NOMO-1 treated with DMSO at 0.1 percent for 48 hours (cell line): ENCODE data around the gene PUS10.
A peak's percentile ranks its signal among the peaks of the same experiment; 100 is the strongest.
"Not testable (repeated sequence)": the region's sequence is repeated elsewhere in the genome, so short reads cannot be mapped to it uniquely, and the experiment has no call there.

Experiments used
- DNase-seq: peaks from one replicate; lab custom pipeline; 2025; ENCODE audit not compliant: unreplicated experiment; lab: John Stamatoyannopoulos, UW

PUS10 gene, protein sequence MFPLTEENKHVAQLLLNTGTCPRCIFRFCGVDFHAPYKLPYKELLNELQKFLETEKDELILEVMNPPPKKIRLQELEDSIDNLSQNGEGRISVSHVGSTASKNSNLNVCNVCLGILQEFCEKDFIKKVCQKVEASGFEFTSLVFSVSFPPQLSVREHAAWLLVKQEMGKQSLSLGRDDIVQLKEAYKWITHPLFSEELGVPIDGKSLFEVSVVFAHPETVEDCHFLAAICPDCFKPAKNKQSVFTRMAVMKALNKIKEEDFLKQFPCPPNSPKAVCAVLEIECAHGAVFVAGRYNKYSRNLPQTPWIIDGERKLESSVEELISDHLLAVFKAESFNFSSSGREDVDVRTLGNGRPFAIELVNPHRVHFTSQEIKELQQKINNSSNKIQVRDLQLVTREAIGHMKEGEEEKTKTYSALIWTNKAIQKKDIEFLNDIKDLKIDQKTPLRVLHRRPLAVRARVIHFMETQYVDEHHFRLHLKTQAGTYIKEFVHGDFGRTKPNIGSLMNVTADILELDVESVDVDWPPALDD

DNA sequence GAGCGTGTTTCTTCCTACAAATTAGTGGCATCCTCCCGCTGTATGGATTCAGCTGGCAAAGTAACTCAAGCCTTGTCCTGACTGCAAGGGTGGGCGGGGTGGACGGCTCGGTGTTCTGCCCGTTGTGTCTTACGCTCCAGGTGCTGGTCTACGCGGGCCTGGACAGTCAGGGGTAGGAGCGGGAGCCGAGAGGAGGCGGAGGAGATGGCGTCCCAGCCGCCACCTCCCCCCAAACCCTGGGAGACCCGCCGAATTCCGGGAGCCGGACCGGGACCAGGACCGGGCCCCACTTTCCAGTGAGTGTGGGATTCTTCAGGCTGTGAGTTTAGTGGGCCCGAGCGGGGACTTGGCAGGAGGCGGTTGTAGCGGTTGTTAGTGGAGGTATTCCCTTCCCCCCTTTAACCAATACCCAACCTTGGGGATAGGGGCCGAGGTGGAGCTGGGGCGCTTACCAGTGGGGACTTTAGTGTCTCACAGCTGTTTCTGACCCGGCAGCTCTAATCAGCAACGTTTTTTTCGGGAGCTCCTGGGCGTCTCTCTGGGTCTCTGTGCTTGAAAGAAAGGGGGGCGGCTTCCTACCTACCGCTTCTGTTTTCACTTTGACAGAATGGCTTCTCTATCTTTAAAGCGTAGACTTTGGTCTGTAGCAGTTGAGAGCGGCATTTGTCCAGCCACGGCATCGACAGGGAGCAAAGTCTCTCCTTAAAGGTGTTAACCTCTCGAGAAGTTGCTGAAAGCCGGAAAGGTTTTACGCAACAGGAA lies at the start of gene PUS10, which contains the start of gene PEX13:
PUS10 (minus strand) TSS at position 700 of the 762 bp plus-strand sequence. CDS start 6,365 bp downstream, outside the sequence.
PEX13 (plus strand) TSS at position 165 of the 762 bp plus-strand sequence; CDS start at position 205, 40 bp downstream.
- DNase-seq, result peak; percentile 73

DNA sequence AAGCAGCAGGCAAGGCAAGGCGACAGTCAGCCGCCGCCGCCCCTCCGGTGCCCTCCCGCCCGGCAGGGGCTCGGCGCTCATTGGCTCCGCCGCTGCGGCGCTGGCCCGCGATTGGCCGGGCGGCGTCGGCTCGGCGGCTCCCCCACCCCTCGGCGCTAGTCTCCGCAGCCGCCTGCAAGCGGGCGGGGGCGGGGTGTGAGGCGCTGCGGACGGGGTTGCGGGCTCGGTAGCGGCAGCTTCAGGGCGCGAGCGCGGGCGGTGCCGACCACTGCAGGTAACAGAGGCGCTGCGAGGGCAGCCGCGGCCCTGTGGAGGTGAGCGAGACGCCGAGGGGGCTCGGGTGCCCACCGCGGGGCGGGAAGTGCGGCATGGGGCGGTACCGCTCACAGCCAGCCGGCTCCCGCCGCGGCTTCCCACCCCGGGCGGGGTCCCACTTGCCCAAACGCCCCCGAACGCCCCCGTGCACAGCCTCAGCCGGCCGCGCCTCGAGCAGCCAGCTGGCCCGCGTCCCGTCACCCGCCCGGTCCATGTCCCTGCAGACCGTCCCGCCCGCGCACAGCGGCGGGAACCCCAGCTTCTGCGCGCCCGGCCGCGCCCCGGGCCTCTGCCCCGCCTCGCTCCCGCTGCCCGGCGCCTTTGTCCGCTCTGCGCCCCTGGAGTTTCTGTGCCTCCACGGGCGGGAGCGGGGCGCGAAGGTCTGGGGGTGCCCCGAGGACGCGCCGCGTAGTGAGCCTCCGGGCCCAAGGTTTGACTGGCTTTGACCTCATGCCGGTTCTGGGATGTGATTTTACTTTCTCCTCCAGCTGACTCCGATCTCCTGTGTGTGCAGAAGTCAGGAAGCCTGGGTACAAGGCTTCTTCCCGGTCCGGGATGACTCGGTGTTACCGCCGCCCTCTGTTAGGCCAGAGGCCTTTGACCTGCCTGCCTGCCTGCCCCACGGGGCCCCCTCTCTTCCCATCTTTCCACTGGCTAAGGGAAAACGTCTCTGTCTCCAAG lies 48.0 kb upstream of the PUS10 start, which contains the start of gene SANBR:
SANBR (plus strand) TSS at position 158 of the 996 bp plus-strand sequence. CDS start 4,480 bp downstream, outside the sequence.
- DNase-seq, result peak; percentile 90

DNA sequence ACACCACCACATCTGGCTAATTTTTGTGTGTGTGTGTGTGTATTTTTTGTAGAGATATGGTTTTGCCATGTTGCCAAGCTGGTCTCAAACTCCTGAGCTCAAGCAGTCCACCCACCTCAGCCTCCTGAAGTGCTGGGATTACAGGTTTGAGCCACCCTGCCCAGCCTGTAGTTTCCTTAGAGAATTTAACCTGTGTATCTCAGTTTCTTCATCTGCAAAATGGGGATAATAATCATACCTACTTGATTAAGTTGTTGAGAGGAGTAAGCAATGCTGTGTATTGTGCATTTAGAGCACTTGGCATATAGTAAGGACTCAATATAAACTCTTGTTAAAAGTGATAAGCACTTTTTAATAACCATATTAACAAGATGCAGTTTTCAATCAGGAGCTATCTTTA lies 41.3 kb upstream of the PUS10 start:
- DNase-seq, result no peak

DNA sequence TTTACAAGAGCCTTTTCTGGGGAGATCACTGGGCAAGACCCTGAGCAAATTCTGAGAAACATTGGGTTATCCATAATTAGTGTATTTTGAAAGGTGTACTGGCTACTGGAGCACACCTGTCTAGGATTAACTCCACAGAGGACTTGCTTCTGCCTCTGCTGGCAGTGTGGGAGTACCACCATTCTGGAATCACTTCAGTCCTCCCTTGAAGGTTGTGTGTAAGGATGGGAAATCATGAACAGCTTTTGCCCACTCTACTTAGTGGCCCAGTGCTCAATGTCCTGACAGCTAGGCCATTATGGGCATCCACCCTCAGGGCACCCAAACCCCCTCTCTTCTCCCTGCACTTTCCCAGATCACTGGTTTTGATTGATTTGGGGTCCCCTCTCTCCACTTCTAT lies 39.5 kb upstream of the PUS10 start:
- DNase-seq, result no peak

DNA sequence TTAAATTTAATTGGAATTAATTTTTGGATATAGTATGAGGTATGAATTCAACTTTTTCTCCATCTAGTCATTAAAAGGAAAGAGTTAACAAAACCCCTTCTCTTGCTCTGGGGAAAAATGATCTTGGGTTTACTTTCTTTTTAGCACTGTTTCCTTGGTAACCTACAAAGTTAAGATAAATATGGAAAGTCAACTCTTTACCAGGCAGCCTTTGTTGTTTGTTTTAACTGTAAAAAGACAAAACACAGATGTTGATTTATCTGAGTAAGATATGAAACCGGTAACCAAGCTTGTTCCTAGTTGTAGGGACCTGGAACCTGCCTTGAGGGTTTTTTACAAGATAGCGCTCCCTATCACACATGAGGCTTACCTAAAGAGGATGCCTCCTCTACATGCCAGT lies 37.5 kb upstream of the PUS10 start:
- DNase-seq, result no peak

DNA sequence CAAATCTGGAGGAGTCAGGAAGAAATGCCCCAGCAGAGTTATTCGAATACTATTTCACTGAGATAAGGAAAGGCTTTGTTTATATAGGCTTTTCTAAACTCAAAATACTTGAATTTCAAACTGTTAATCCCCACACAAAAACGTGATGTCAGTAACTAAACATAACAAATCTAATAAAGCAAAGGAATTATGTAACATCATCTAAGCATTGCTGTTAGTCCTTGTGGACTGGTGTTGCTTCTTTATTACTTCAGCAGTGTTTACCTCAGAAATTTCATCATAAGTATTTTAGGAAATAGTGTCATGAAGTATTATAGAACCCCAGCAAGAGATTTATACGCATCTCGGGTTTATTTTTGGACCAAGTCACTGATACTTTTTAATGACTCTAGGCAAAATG lies 27.9 kb upstream of the PUS10 start:
- peak; percentile 40 for DNase-seq

DNA sequence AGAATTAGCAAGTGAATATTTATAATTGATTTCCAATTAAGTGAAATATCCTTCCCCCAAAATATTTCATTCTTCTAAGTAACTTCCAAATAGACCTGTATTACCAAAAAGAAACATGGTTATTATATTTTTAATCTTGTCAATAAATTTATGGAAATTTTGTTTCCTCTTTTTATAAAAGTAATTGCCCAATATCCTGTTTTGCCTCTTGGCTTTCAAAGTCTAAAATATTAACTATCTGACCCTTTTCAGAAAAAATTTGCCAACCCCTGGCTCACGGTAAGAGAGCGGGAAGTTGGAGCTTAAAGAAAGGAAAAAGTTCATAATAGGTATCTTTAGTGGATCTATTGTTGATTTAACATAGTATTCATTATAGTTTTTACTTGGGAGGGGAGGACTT lies 27.2 kb upstream of the PUS10 start:
- no peak for DNase-seq

DNA sequence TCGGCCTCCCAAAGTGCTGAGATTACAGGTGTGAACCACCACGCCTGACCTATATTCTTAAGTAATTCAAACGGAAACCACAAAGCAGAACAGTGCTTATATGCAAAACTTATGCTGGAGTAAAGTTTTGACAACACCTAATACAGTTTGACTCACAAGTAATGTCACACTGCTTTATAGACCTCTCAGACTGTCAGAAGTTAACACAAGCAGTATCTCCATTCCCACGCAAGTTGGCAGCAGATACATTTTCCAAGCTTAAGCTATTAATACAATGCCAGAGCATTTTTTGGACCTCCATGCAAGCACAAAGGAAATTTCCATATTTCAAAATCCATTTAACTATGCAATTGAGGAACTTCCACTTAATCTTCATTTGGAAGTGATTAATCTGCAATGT lies 26.6 kb upstream of the PUS10 start:
- peak; percentile 30 for DNase-seq

DNA sequence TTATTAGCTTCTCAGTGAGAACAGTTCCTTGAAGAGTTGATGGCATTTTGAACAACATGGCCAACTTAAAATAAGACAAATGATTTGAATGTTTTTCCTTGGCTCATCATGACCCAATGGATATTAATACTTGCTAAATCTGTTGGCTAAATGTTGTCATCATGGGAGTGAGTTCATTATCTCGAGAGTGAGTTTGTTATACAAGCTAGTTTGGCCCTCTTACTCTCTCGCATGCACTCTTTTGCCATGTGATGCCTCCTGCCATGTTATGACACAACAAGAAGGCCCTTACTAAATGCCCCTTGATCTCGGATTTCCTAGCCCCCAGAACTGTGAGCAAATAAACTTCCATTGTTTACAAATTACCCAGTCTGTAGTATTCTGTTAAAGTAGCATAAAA lies 24.8 kb upstream of the PUS10 start:
- no peak for DNase-seq

DNA sequence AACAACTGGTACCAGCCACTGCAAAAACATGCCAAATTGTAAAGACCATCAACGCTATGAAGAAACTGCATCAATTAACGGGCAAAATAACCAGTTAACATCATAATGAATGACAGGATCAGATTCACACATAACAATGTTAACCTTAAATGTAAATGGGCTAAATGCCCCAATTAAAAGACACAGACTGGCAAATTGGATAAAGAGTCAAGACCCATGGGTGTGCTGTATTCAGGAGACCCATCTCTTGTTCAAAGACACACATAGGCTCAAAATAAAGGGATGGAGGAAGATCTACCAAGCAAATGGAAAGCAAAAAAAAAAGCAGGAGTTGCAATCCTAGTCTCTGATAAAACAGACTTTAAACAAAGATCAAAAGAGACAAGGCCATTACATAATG lies 18.6 kb upstream of the PUS10 start:
- not testable (repeated sequence) for DNase-seq

DNA sequence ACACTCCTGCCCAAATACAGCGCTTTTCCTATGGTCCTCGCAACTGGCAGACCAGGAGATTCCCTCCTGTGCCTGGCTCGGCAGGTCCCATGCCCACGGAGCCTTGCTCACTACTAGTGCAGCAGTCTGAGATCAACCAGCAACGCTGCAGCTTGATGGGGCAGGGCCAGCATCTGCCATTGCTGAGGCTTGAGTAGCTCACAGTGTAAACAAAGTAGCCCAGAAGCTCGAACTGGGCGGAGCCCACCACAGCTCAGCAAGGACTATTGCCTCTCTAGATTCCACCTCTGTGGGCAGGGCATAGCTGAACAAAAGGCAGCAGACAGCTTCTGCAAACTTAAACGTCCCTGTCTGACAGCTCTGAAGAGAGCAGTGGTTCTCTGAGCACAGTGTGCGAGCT lies 16.5 kb upstream of the PUS10 start:
- not testable (repeated sequence) for DNase-seq

DNA sequence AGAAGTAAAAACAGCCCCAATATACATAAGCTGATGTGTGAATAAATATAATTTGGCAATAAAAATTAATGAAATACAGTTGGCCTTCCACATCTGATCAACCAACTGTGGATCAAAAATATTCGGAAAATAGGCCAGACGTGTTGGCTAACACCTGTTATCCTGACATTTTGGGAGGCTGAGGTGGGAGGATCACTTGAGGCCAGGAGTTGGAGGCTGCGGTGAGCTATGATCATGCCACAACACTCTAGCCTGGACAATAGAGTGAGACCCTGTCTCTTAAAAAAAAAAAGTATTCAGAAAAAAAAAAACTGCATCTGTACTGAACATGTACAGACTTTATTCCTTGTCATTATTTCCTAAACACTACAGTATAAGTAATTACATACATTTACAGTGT lies 11.5 kb upstream of the PUS10 start:
- no peak for DNase-seq

DNA sequence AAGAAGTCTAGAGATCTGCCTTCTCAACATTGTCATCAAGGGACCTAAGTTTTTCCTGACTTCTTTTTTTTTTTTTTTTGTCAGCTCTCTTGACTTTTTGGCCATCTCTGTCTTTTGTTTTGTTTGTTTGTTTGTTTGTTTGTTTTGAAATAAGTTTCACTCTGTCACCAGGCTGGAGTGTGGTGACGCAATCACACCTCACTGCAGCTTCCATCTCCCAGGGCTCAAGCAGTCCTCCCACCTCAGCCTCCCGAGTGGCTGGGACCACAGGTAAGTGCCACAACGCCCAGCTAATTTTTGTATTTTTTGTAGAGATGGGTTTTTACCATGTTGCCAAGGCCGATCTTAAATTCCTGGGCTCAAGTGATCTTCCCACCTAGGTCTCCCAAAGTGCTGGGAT lies 5.6 kb upstream of the PUS10 start:
- no peak for DNase-seq

DNA sequence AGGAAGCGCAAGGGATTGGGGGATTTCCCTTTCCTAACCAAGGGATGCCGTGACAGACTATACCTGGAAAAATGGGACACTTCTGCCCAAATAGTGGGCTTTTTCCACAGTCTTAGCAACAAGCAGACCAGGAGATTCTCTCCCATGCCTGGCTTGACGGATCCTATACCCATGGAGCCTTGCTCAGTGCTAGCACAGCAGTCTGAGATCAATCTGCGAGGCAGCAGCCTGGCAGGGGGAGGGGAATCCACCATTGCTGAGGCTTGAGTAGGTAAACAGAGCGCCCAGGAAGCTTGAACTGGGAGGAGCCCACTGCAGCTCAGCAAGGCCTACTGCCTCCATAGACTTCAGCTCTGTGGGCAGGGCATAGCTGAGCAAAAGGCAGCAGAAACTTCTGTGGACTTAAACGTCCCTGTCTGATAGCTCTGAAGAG lies 3.2 kb upstream of the PUS10 start:
- no peak for DNase-seq

DNA sequence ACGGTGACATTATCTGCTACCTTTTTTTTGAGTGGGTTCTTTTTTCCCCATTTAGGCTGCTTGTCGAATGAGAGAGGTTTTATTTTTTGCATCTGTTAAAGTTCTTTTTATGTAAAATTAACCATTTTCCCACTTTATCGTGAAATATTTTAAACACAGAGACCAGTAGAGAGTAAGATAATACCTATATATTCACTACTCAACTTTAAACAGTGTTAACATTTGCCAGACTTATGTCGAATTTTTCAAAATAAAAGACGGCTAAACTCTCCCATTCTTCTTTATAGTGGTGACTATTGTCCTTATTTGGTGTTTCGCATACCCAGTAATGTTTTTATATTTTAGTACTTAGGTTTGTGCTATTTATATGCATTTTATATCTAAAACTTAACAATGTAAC lies 743 bp upstream of the PUS10 start:
- no peak for DNase-seq

DNA sequence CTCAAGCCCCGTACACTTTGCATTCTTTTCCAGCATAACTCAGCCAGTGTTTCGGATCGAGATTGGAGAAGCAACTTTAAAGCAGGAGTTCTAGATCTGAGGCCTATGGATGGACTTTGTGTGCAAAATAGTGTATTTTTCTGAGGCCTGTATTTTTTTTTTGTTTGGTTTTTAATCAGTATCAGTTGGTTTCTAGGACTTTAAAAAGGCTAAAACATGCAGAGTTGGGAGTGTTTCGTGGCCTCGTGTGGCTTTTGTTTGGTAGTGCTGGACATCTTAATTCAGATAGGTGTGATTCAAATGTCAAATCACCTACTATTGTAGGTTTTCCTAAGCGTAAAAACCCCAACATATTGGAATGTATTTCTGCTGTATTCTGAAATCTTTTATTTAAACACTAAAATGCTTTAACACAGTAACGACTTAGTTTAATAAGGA lies 282 bp upstream of the PUS10 start:
- DNase-seq, result peak; percentile 31

DNA sequence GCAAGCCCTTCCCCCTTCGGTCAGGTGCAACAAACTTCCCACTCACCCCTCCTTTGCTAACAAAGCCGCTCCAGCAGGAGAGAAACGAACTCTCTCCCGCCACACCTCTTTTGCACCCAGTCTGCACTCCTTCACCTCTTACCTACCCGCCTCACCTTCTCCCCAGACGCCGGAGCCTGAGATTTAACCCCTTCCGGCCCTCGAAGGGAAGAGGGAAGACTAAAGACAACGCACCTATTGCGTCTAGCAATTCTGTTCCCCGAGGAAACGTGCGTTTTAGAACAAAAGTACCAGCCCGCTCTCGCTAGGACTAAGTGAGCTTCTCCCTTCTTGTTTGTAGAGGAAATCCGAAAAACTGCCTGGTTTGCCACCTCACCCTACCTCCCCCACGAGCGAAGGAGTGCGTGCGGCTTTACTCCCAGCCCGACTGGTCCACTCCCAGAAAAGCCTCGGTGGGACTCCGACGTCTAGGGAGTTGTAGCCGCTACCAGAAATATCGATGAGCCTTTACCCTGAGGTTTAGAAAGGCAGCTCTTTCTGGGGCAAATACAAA lies 976 bp downstream of the PUS10 start:
- DNase-seq, result peak; percentile 74

DNA sequence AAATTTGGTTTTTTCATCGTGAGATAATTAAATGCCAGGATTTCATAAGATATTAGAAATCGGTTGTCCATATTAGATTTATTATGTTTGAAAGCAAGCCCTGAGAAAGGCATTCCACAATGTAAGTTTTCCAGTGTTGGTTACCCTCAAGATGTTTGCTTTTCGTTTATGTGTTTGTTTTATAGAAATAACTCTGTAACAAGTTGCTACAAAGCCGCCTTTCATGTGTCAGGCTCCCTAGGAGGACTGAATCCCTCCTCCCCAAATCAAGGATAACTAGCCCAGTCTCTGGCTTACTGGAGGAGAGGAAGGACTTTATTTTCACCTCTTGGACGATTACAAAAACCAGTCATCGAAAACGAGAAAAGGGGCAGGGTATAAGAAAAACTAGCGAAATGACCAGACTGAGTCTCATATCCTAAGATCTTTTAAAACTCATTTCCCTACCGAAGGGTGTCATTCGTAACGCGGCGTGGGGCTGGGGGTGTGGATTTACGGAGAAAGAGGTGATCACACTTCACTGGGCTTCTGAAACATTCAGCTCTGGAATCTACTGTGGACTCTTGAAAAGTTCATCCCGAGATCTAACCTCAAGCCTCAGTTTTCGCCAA lies 1.6 kb downstream of the PUS10 start:
- DNase-seq, result no peak

DNA sequence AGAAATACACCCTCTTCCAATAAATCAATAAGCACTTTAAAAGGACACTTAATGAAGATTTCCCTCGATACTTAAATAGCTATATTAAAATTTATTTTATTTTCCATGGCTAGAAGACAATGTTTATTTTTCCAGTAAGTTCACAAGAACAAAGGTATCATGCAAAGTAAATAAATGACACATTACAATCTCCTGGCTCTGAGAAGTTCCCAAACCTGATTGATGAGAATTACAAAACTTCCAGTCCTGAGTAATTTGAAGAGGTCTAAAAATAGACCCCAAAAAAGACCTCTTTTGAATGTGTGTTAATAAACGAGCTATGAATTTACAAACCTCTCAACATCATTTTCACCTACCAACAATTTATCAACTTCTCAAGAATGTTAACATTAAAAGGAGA lies 2.1 kb downstream of the PUS10 start:
- no peak for DNase-seq

DNA sequence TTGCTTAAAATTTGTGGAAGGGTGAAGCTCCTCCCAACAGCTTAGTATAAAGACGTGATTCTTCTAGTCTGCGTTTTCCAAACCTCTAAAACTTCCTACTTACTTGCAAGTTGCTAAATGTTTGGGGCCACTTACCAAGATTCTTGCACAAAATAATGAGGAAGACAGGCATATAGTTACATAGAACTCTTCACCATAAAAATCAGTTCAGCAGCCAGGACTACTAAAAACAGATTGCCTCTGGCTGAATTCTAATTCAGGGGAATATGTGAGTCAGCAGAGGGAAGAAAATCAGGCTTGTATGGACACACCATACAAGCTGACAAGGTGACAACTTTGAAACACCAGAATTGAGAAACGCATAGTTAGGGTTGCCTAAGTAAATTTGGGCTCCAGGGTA lies 3.3 kb downstream of the PUS10 start:
- peak; percentile 63 for DNase-seq
